Large intestine (tissue), 3 donors: ENCODE data around the gene SCAF11. TPM values are rescaled to one million over a fixed set of nuclear protein-coding genes. Genes with fewer than 3 reads are reported as not detected.

ENCODE experiments used
- DNase-seq, 2 donors: peaks; one replicate each; pipeline versions ENCODE4 v3.0.0 to v3.0.0-alpha.2; 2013
- H3K27ac ChIP-seq: one replicate; pipeline ENCODE4 v1.5.1; 2013; ENCODE audit warnings: low read length
- H3K27me3 ChIP-seq: 2 replicates; pipeline ENCODE4 v1.6.1; 2013; ENCODE audit warnings: low read length; ENCODE audit not compliant: control insufficient read depth, insufficient read depth
- H3K36me3 ChIP-seq: 2 replicates; pipeline ENCODE4 v1.6.1; 2013; ENCODE audit warnings: low read length; ENCODE audit not compliant: control insufficient read depth, insufficient read depth
- H3K4me1 ChIP-seq: one replicate; pipeline ENCODE4 v1.6.1; 2013; ENCODE audit warnings: low read length; ENCODE audit not compliant: control insufficient read depth, insufficient read depth
- H3K4me3 ChIP-seq: one replicate; pipeline ENCODE4 v1.5.1; 2013; ENCODE audit warnings: low read length
- H3K9me3 ChIP-seq: one replicate; pipeline ENCODE4 v1.6.1; 2013; ENCODE audit warnings: mild to moderate bottlenecking, low read depth, low read length, moderate library complexity; ENCODE audit not compliant: control insufficient read depth
- WGBS: methylation state at CpG from one replicate; pipeline ENCODE4 v1.1.5; 2013; ENCODE audit warnings: low lambda C conversion rate; ENCODE audit not compliant: insufficient coverage; 5-methylcytosine and 5-hydroxymethylcytosine counted together
- polyA plus RNA-seq: library from polyadenylated mRNA; unstranded; fragments of 120-200 nt; gene quantifications from one replicate; pipeline ENCODE4 v1.2.1, GENCODE V29; 2013

SCAF11 gene
- polyA plus RNA-seq, 1 donor: 85.0 TPM

DNA sequence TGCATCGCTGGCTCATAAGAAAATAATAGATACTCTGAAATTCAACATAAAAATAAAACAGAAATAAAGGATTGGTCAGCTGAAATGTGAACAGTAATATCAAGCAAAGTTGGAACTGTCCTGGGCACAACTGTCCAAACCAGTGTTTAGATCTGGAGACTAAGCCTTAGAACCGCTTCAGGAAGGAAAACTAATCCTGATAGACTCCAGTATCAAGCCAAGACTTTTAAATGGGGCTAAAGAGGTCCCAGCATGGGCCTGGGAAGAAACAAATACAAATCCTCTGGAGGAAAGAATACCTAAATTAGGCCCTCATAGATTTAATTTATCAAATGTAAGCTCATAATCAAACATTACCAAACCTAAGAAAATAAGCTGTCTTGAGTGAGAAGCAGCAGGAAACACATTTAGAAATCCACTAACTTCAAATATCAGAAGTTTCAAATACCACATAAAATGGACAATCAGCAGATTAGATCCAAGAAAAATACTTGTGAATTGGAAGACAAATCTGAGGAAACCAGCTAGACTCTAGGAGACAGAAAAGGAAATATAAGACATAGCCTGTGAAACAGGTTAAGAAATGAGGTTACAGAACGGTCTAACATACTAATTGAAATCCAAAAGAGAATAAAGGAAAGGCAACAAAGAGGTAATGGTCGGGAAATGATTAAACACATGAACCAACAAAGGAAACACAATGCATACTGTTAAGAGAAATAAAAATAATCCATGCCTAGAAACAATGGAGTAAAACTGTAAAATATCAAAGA, 27.6 kb downstream of the SCAF11 start:
- 93% methylated on average over 3 of the region's 4 CpGs for WGBS
- Histone ChIP-seq H3K27me3 (no peaks in the 10 kb centered on the region), H3K4me1 (no peaks in the 10 kb centered on the region), H3K9me3 (no peaks in the 10 kb centered on the region), H3K27ac (no peak overlapping the region), H3K36me3 (peaks cover 10% of the 10 kb centered on the region), H3K4me3 (no peak overlapping the region)
- no peak for DNase-seq

GRCh38 chr12:45959728-45960127, 30.6 kb downstream of the SCAF11 start:
- Histone ChIP-seq H3K36me3 (peaks cover 15% of the 10 kb centered on the region), H3K27ac (no peak overlapping the region), H3K4me1 (no peaks in the 10 kb centered on the region), H3K4me3 (no peak overlapping the region), H3K27me3 (no peaks in the 10 kb centered on the region), H3K9me3 (no peaks in the 10 kb centered on the region)
- DNase-seq: no peak
- no CpG with 5 or more reads among the region's 2 CpGs for WGBS

DNA sequence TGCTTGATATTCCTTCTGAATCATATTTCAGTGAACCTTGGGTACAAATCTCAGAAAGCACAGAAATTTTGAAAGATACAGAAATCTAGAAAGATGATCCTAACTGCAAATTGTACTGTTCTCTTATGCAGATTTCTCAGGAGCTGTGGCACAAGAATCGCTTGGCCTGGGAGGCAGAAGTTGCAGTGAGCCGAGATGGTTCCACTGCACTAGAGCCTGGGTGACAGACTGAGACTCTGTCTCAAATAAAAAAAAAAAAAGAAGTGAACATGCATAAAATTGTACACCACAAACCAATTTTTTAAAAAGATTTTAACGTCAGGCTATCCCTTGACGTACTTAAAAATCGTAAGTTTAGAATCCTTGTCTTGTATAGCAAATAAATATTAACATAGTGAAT, 31.3 kb downstream of the SCAF11 start:
- Histone ChIP-seq H3K27ac (no peak overlapping the region), H3K4me3 (no peak overlapping the region), H3K4me1 (no peaks in the 10 kb centered on the region), H3K27me3 (no peaks in the 10 kb centered on the region), H3K36me3 (peaks cover 18% of the 10 kb centered on the region), H3K9me3 (no peaks in the 10 kb centered on the region)
- no peak for DNase-seq
- 94% methylated on average over 3 of the region's 5 CpGs for WGBS

DNA sequence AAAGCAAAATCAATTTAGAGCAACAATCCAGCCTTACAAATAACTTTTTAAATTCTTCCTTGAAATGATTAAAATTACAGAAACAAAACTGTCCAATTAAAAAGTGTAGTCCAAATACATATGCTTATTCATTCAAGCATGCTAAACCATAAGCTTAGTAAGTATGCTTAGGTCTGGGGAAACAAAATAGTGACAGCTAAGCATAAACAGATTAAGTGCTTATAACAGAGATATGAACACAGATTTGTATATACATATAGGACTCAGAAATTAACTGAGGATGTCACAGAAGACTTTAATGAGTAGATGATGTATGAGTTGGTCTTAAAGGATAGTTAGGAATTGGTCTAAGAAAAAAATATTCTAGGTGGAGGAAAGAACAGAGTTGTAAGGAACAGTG, 41.8 kb downstream of the SCAF11 start:
- Histone ChIP-seq H3K36me3 (peaks cover 27% of the 10 kb centered on the region), H3K9me3 (no peaks in the 10 kb centered on the region)

GRCh38 chr12:45946435-45946834, 43.9 kb downstream of the SCAF11 start:
- H3K36me3 ChIP-seq: peaks cover 35% of the 10 kb centered on the region

More for the DNA sequence above, 41.8 kb downstream of the SCAF11 start:
- H3K4me3 ChIP-seq: no peak overlapping the region
- no peaks in the 10 kb centered on the region for H3K27me3 ChIP-seq
- H3K27ac ChIP-seq: no peak overlapping the region
- no peaks in the 10 kb centered on the region for H3K4me1 ChIP-seq
- DNase-seq: no peak

DNA sequence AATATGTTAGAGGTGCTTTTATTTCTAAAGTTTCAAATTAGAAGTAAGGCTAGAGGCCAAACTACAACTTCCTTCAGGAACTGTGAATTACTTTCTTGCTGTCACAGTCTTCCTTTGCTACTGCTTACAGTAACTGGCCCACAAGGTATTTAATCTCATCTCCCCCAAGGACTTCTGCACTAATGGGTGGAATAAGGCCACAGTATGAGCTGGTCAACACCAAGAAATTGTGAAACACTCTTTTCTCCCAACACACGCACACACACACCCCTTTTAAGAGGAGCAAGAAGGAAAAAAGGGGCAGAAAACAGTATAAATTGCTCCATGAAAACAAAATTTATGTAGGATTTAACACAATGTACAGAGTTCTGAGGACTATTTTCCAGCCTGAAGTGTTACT, 45.6 kb downstream of the SCAF11 start:
- Histone ChIP-seq H3K27ac (no peak overlapping the region), H3K27me3 (no peaks in the 10 kb centered on the region), H3K36me3 (peaks cover 34% of the 10 kb centered on the region), H3K4me3 (no peak overlapping the region), H3K4me1 (no peaks in the 10 kb centered on the region), H3K9me3 (no peaks in the 10 kb centered on the region)
- no CpG with 5 or more reads among the region's 1 CpG for WGBS
- no peak for DNase-seq

More at GRCh38 chr12:45946435-45946834, 43.9 kb downstream of the SCAF11 start:
- no peaks in the 10 kb centered on the region for H3K9me3 ChIP-seq
- no peak overlapping the region for H3K4me3 ChIP-seq
- WGBS: no CpG with 5 or more reads among the region's 1 CpG
- H3K4me1 ChIP-seq: no peaks in the 10 kb centered on the region
- no peak overlapping the region for H3K27ac ChIP-seq
- H3K27me3 ChIP-seq: no peaks in the 10 kb centered on the region
- no peak for DNase-seq

GRCh38 chr12:45939759-45940158, 50.6 kb downstream of the SCAF11 start:
- H3K27ac ChIP-seq: no peak overlapping the region
- 100% methylated on average over 1 of the region's 2 CpGs for WGBS
- no peaks in the 10 kb centered on the region for H3K4me1 ChIP-seq
- no peak overlapping the region for H3K4me3 ChIP-seq
- H3K36me3 ChIP-seq: peaks cover 22% of the 10 kb centered on the region
- no peaks in the 10 kb centered on the region for H3K27me3 ChIP-seq
- no peak for DNase-seq
- H3K9me3 ChIP-seq: no peaks in the 10 kb centered on the region

- Histone ChIP-seq H3K27ac (no peak overlapping the region), H3K4me1 (no peaks in the 10 kb centered on the region), H3K4me3 (no peak overlapping the region), H3K27me3 (no peaks in the 10 kb centered on the region), H3K9me3 (no peaks in the 10 kb centered on the region), H3K36me3 (peaks cover 25% of the 10 kb centered on the region)
- no peak for DNase-seq
- WGBS: 83% methylated on average over 1 of the region's 2 CpGs
Observed at GRCh38 chr12:45938566-45938965, 51.8 kb downstream of the SCAF11 start.

GRCh38 chr12:45934956-45935355, 55.4 kb downstream of the SCAF11 start:
- WGBS: no CpG with 5 or more reads among the region's 1 CpG
- DNase-seq: no peak
- Histone ChIP-seq H3K27ac (no peak overlapping the region), H3K9me3 (no peaks in the 10 kb centered on the region), H3K27me3 (no peaks in the 10 kb centered on the region), H3K36me3 (peaks cover 33% of the 10 kb centered on the region), H3K4me3 (no peak overlapping the region), H3K4me1 (no peaks in the 10 kb centered on the region)

- no CpG with 5 or more reads among the region's 2 CpGs for whole genome bisulfite sequencing
- H3K9me3 ChIP-seq: no peaks in the 10 kb centered on the region
- H3K27ac ChIP-seq: no peak overlapping the region
- H3K27me3 ChIP-seq: no peaks in the 10 kb centered on the region
- no peak for DNase-seq
- H3K4me1 ChIP-seq: no peaks in the 10 kb centered on the region
- peaks cover 38% of the 10 kb centered on the region for H3K36me3 ChIP-seq
- H3K4me3 ChIP-seq: no peak overlapping the region
Observed at GRCh38 chr12:45933504-45933903, 56.9 kb downstream of the SCAF11 start.

GRCh38 chr12:45930369-45930768, 60.0 kb downstream of the SCAF11 start:
- H3K27ac ChIP-seq: no peak overlapping the region
- H3K4me1 ChIP-seq: no peaks in the 10 kb centered on the region
- peaks cover 56% of the 10 kb centered on the region for H3K36me3 ChIP-seq
- H3K4me3 ChIP-seq: no peak overlapping the region
- no peaks in the 10 kb centered on the region for H3K27me3 ChIP-seq
- WGBS: no CpG with 5 or more reads among the region's 3 CpGs
- no peak for DNase-seq
- no peaks in the 10 kb centered on the region for H3K9me3 ChIP-seq
